ENCODE results near the gene MGP.

MGP gene

GRCh38 chr12:14884458-14884878 is 1.2 kb downstream of the MGP start (continued):
- TF ChIP-seq BCL6B (tag by site-specific recombination; IDR thresholded peaks at IDR 0.05), result no peak
- TF ChIP-seq BCL11A (tag by site-specific recombination; IDR thresholded peaks at IDR 0.05; ENCODE audit: low read depth), result no peak
- no peak for TF ChIP-seq ZFP69B (tag by site-specific recombination; IDR thresholded peaks at IDR 0.05)
- TF ChIP-seq ZNF221 (tag by site-specific recombination; IDR thresholded peaks at IDR 0.05; ENCODE audit: borderline replicate concordance), result no peak
- TF ChIP-seq ZNF24 (tag by site-specific recombination; IDR thresholded peaks at IDR 0.05), result no peak
- TF ChIP-seq ZNF76 (tag by site-specific recombination; IDR thresholded peaks at IDR 0.05; ENCODE audit: borderline replicate concordance, low read depth), result no peak
- no peak for TF ChIP-seq MYNN (tag by site-specific recombination; IDR thresholded peaks at IDR 0.05; ENCODE audit: borderline replicate concordance)
- TF ChIP-seq OSR2 (tag by site-specific recombination; IDR thresholded peaks at IDR 0.05), result no peak
- TF ChIP-seq ZNF214 (tag by site-specific recombination; IDR thresholded peaks at IDR 0.05; ENCODE audit: borderline replicate concordance), result no peak
- no peak for TF ChIP-seq KLF17 (tag by site-specific recombination; IDR thresholded peaks at IDR 0.05)
- TF ChIP-seq ZNF132 (tag by site-specific recombination; IDR thresholded peaks at IDR 0.05; ENCODE audit: borderline replicate concordance), result no peak
- peak; percentile 42; the same call in 1 of the 2 replicates for TF ChIP-seq ZNF629 (tag by site-specific recombination; IDR thresholded peaks at IDR 0.05)
- no peak for TF ChIP-seq SALL2 (tag by site-specific recombination; IDR thresholded peaks at IDR 0.05; ENCODE audit: borderline replicate concordance)
- TF ChIP-seq SP7 (tag by site-specific recombination; IDR thresholded peaks at IDR 0.05), result no peak
- no peak for TF ChIP-seq ZNF148 (tag by site-specific recombination; IDR thresholded peaks at IDR 0.05; ENCODE audit: borderline replicate concordance)
- no peak for TF ChIP-seq BCL11B (tag by site-specific recombination; IDR thresholded peaks at IDR 0.05; ENCODE audit: low read depth)
- no peak for TF ChIP-seq REPIN1 (tag by site-specific recombination; IDR thresholded peaks at IDR 0.05; ENCODE audit: low read depth)
- no peak for TF ChIP-seq ZNF292 (tag by site-specific recombination; IDR thresholded peaks at IDR 0.05; ENCODE audit: borderline replicate concordance, low read depth)
- no peak for TF ChIP-seq ZSCAN5A (tag by site-specific recombination; IDR thresholded peaks at IDR 0.05)
- TF ChIP-seq ZNF514 (tag by site-specific recombination; IDR thresholded peaks at IDR 0.05), result no peak
- peak; percentile 64; the same call in 1 of the 2 replicates for TF ChIP-seq ZNF660 (tag by site-specific recombination; IDR thresholded peaks at IDR 0.05)
- TF ChIP-seq ZNF121 (tag by site-specific recombination; IDR thresholded peaks at IDR 0.05), result no peak
- TF ChIP-seq SP3 (tag by site-specific recombination; IDR thresholded peaks at IDR 0.05), result no peak
- no peak for TF ChIP-seq REST (tag by site-specific recombination; IDR thresholded peaks at IDR 0.05)
- TF ChIP-seq KLF9 (tag by site-specific recombination; IDR thresholded peaks at IDR 0.05; ENCODE audit: low read depth), result no peak
- TF ChIP-seq ZSCAN23 (tag by site-specific recombination; IDR thresholded peaks at IDR 0.05), result no peak
- TF ChIP-seq ZBTB20 (tag by site-specific recombination; IDR thresholded peaks at IDR 0.05), result 0 out of 2 replicates have a peak, but pooled peaks have one; percentile 20
